AG09309 (cell line): ENCODE data around the gene NHS.

ENCODE experiments used
- DNase-seq: peaks from one replicate; pipeline ENCODE4 v3.0.0-alpha.2; 2010; ENCODE audit warnings: low read depth
- H3K4me3 ChIP-seq: 2 replicates; pipeline ENCODE4 v1.5.1; 2011; ENCODE audit warnings: mild to moderate bottlenecking, low read depth, low read length, moderate library complexity; ENCODE audit not compliant: control insufficient read depth
- TF ChIP-seq, protein P1 (sequence below): IDR thresholded peaks from 2 replicates; pipeline ENCODE4 v1.5.1; 2011; ENCODE audit warnings: mild to moderate bottlenecking, low read depth, low read length, inconsistent platforms; ENCODE audit not compliant: insufficient read depth, control insufficient read depth; ENCODE audit errors: missing control alignments

NHS gene

DNA sequence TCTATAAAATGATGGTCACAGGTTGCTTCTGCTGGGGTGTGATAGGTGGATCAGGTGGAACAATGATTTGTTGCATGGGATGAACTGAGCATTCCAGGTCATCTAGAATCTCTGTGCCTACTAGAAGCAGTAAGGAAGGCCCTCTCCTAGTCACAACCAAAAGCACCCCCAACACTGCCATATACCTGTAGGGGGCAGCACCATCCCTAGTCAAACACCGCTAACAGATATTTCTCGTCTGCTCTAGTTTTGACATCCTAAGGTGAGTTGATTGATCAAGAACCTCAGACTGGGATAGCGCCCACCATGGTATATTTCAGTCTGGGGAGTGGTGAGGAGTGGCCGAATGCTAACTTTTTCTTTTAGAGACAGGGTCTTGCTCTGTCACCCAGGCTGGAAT, 160.2 kb downstream of the NHS start:
- no peak overlapping the region for H3K4me3 ChIP-seq
- TF ChIP-seq, protein P1, sequence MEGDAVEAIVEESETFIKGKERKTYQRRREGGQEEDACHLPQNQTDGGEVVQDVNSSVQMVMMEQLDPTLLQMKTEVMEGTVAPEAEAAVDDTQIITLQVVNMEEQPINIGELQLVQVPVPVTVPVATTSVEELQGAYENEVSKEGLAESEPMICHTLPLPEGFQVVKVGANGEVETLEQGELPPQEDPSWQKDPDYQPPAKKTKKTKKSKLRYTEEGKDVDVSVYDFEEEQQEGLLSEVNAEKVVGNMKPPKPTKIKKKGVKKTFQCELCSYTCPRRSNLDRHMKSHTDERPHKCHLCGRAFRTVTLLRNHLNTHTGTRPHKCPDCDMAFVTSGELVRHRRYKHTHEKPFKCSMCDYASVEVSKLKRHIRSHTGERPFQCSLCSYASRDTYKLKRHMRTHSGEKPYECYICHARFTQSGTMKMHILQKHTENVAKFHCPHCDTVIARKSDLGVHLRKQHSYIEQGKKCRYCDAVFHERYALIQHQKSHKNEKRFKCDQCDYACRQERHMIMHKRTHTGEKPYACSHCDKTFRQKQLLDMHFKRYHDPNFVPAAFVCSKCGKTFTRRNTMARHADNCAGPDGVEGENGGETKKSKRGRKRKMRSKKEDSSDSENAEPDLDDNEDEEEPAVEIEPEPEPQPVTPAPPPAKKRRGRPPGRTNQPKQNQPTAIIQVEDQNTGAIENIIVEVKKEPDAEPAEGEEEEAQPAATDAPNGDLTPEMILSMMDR, result peak; percentile 54
- DNase-seq, result no peak

DNA sequence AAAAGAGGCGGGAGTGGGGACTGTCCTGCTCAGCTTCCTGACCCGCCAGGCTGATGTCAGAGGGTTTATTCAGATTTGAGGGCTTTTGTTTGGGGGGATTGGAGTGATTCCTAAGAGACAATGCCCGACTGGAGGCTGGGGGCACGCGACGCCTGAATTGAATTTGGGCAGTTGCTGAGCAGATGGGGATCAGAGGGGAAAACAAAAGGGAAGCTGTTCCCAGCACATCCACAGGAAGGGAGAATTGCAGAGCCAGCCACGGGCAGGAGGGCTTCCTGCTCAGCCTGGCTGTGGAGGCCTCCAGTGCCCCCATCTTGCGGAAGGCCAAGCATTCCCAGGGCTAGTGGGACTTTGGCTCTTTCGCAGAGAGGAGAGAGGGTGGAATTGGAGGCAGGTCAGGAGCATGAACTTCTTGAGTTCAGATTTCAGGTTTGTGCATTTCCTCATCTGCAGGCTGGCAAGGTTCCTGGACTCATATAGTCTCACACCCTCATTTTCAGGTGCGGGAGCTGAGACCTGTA, 162.8 kb downstream of the NHS start:
- no peak for DNase-seq
- no peak overlapping the region for H3K4me3 ChIP-seq
- TF ChIP-seq, protein P1, result no peak

DNA sequence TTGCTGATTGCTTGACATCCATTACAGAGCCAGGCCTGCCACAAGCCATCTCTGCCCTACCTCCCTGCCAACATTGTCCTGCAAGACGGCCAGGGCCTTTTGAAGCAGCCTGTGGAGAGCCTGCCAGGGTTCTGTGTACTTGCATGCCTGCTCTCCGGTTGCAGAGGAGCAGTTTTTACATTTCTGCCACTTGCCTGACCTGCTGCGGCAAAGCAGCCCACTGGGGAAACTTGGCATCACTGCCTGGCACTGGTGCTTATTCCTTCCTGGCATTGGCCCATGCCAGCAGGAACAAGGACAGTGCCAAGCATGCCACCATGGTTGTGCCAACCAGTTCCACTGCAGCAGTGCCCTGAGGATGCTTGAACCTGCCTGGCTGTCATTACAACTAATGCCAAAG, 167.1 kb downstream of the NHS start:
- no peak overlapping the region for H3K4me3 ChIP-seq
- TF ChIP-seq, protein P1, result no peak
- no peak for DNase-seq

DNA sequence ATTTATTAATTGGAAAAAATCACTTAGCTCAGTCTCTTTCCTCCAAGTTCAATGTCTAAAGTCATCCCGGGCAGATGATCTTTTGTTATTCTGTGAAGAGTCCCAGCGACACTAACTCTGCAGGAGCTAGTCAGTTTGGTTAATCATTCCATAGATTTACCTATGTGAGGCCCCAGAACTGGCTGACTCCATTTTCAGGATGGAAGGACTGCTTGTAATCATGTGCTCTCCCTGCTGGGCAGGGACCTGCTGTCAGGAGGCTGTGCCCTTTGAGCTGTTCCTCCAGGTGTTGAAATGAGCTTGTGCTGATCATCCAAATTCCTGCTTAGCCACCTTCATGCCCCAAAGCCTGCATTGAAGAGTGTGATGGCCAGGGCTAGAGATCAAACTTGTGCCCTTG, 169.8 kb downstream of the NHS start:
- no peak overlapping the region for H3K4me3 ChIP-seq
- no peak for DNase-seq
- TF ChIP-seq, protein P1, result no peak

DNA sequence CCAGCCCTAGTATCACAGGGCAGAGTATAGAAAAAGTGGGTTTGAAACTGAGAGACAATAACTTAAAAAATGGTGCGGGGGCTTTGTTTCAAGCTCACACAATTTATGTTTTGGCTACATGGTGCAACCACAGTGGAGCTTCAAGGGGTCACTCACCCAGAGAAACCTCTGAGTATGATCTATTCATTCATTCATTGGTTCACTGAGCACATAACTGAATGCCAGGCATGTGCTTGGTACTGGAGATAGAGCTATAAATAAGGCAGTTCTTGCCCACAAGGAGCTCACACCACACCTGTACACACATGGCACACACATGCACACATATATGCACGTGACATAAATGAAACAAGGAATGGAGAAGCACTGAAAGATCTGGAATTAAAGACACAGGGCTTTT, 171.4 kb downstream of the NHS start:
- no peak for DNase-seq
- no peak overlapping the region for H3K4me3 ChIP-seq
- TF ChIP-seq, protein P1, result no peak

DNA sequence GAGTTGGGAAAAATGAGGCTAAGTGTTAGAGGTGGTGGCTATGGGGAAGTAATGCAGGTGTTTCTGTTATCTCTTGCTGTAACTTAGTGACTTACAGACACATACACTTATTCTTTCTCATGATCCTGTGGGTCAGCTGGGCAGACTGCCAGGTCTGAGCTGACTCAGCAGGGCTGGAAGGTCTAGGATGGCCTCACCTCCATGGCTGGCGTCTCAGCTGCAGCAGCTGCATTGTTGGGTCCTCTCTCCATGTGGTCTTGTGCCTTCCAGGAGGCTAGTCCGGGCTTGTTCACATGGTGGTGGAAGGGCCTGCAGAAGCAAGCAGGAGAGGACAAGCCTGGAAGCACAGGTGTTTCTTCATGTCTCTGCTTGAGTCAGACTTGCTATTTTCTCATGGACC, 172.7 kb downstream of the NHS start:
- no peak for DNase-seq
- TF ChIP-seq, protein P1, result no peak

DNA sequence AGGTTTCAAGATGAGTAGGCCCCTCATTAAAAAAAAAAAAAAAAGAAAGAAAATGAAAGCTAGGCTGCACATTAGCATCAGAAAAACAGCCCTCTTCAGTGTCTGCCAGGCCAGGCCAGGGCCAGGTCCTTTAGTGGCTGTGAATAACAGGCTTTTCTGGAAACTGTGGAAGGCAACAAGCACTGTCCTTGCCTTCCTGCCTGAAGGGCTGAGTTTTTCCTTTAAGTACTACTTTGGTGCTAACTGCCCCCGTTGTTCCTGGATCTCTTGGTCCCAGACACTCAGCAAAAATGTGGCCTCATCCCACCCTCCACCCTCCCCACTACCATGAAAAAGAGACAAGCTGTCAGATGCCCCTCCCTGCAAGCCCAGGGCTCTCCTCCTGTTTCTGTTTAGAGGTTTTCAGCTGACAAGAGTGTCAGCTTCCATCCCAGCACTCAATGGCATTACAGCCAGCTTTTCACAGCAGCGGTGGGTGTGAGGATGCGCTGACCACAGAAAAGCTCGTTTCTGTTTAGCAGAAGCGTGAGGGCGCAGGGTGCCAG, 174.2 kb downstream of the NHS start:
- no peak for DNase-seq
- no peak overlapping the region for H3K4me3 ChIP-seq
- TF ChIP-seq, protein P1, result no peak

More for the DNA sequence above, 172.7 kb downstream of the NHS start:
- H3K4me3 ChIP-seq, result no peak overlapping the region
